WTC11 (cell line): ENCODE data around the gene RFESD.

Experiments
- CTCF ChIP-seq: fragments of 200-600 bp; IDR thresholded peaks from 2 replicates; pipeline ENCODE4 v1.8.0; 2022; ENCODE audit warnings: antibody characterized with exemption
- FOXJ3 ChIP-seq: sonication (generic); formaldehyde crosslinking; IDR thresholded peaks from 2 replicates; pipeline ENCODE4 v1.9.0; 2021; ENCODE audit warnings: missing genetic modification reagents, mild to moderate bottlenecking, borderline replicate concordance
- MLX ChIP-seq: sonication (generic); formaldehyde crosslinking; IDR thresholded peaks from 2 replicates; pipeline ENCODE4 v1.8.1; 2023; ENCODE audit warnings: mild to moderate bottlenecking, missing genetic modification reagents, moderate library complexity
- TEAD4 ChIP-seq: sonication (generic); formaldehyde crosslinking; IDR thresholded peaks from 2 replicates; pipeline ENCODE4 v1.8.0; 2022; ENCODE audit warnings: mild to moderate bottlenecking, missing genetic modification reagents
- ZNF671 ChIP-seq: fragments of 250-450 bp; sonication (Bioruptor Pico); IDR thresholded peaks from 2 replicates; pipeline ENCODE4 v1.8.0; 2021; ENCODE audit warnings: mild to moderate bottlenecking
- TF ChIP-seq, protein P1 (sequence below): sonication (generic); formaldehyde crosslinking; IDR thresholded peaks from 2 replicates; pipeline ENCODE4 v1.8.0; 2022; ENCODE audit warnings: mild to moderate bottlenecking, missing genetic modification reagents
- TF ChIP-seq, protein P2 (sequence below): sonication (generic); formaldehyde crosslinking; IDR thresholded peaks from 2 replicates; pipeline ENCODE4 v1.8.1; 2023; ENCODE audit warnings: mild to moderate bottlenecking, missing genetic modification reagents

DNA sequence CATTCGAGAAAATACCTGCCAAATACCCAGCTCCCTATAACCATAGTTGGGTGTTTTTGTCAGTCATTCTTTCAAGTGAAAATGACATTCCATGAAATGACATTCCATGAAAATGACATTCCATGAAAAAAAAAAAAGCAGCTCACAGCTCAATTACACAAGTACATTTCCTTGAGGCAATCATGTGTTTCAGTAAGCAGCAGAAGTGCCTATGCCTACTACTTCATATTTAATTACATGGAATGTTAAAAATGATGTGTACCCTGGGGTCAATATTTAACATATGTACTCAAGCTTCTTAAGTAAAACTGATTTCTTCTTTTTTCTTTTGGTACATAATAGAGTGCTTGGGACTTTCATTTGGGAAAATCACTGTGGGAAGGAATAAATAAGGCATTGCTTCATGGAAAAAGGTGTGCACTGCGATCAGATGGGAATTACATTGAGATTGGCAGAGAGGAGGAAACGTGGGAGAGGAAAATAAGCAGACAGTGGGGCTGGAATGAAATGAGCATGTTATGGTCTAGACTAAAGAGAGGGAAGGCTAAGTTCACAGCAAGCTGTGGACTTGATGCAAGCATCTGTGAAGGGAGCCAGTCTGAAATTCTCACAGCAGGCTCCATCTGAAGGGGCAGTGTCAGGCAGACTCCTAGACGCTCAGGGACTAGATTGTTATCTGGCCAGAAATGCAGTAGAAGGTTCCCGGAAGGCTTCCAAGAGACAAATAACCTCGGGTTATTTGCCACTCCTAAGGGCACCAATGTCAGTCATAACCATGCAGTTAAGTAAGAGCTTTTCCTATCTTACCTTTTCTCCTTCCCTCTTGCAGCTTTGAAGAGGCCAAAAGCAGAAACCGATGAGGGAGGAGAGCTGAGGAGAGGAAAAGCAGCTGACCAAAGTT is 51.5 kb downstream of the RFESD start:
- no peak for TF ChIP-seq CTCF
- TF ChIP-seq, protein P1, sequence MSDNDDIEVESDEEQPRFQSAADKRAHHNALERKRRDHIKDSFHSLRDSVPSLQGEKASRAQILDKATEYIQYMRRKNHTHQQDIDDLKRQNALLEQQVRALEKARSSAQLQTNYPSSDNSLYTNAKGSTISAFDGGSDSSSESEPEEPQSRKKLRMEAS (CRISPR knock-in tag), result no peak
- TF ChIP-seq, protein P2, sequence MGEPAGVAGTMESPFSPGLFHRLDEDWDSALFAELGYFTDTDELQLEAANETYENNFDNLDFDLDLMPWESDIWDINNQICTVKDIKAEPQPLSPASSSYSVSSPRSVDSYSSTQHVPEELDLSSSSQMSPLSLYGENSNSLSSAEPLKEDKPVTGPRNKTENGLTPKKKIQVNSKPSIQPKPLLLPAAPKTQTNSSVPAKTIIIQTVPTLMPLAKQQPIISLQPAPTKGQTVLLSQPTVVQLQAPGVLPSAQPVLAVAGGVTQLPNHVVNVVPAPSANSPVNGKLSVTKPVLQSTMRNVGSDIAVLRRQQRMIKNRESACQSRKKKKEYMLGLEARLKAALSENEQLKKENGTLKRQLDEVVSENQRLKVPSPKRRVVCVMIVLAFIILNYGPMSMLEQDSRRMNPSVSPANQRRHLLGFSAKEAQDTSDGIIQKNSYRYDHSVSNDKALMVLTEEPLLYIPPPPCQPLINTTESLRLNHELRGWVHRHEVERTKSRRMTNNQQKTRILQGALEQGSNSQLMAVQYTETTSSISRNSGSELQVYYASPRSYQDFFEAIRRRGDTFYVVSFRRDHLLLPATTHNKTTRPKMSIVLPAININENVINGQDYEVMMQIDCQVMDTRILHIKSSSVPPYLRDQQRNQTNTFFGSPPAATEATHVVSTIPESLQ (CRISPR knock-in tag), result no peak
- TF ChIP-seq ZNF671 (CRISPR knock-in tag), result no peak
- no peak for TF ChIP-seq FOXJ3 (CRISPR knock-in tag)
- no peak for TF ChIP-seq MLX
- TF ChIP-seq TEAD4, result no peak
